ENCODE results near the gene SLC10A7.

The SLC10A7 gene

DNA sequence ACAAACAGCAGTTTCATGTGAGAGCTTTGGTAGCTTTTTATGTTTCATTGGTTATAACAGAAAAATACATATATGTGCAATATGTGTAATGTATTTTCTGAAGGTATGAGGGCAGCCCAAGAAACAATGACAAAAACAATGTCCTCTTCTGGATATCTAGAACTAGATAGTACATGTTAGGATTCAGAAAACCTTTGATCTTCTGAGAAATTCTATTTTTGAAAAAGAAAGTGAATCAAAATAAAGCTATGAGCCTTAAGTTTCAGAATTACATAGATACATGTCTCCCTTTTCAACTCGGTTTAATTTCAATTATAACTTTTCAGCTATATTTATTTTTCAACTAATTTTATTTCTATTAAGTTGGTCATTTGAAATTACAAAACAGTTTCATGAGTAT lies 175.5 kb downstream of the SLC10A7 start:
- Histone ChIP-seq H3K9ac (ENCODE audit: low read depth in 1 of 2, low read length in 2 of 2) (no peak overlapping the region), H3K27ac (ENCODE audit: low read depth, low read length) (no peak overlapping the region), H3K4me1 (ENCODE audit: control insufficient read depth in 1 of 2, insufficient read depth in 2 of 2, low read length in 2 of 2) (no peaks in the 10 kb centered on the region), H3K36me3 (ENCODE audit: control insufficient read depth in 1 of 2, insufficient read depth in 2 of 2, low read length in 2 of 2) (no peaks in the 10 kb centered on the region), H3K27me3 (ENCODE audit: control insufficient read depth in 1 of 2, insufficient read depth in 2 of 2, low read length in 2 of 2) (no peaks in the 10 kb centered on the region), H3K9me3 (ENCODE audit: control insufficient read depth in 1 of 2, low read length in 2 of 2) (no peaks in the 10 kb centered on the region), H3K4me3 (ENCODE audit: low read depth in 1 of 2, low read length in 2 of 2) (no peak overlapping the region)

DNA sequence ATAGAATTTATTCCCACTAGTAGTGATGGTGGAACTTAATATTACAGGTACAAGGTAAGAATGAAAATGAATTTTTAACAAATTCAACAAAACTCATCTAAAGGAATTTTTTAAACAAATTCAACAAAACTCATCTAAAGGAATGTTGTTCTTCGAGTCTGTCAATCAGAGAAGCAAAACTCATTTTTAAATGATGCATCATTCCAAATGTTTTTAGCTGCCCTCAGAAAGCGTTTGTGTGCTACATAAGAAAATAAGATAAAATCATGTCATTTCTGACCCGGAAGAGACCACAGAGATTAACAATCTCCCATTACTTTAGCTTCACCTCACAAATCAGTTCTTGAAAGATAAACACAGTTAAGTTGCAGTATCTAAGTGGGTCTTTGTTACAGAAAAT lies 178.0 kb downstream of the SLC10A7 start:
- Histone ChIP-seq H3K27ac (ENCODE audit: low read depth, low read length) (no peak overlapping the region), H3K27me3 (ENCODE audit: control insufficient read depth in 1 of 2, insufficient read depth in 2 of 2, low read length in 2 of 2) (no peaks in the 10 kb centered on the region), H3K4me1 (ENCODE audit: control insufficient read depth in 1 of 2, insufficient read depth in 2 of 2, low read length in 2 of 2) (no peaks in the 10 kb centered on the region), H3K9ac (ENCODE audit: low read depth in 1 of 2, low read length in 2 of 2) (no peak overlapping the region), H3K9me3 (ENCODE audit: control insufficient read depth in 1 of 2, low read length in 2 of 2) (no peaks in the 10 kb centered on the region), H3K4me3 (ENCODE audit: low read depth in 1 of 2, low read length in 2 of 2) (no peak overlapping the region), H3K36me3 (ENCODE audit: control insufficient read depth in 1 of 2, insufficient read depth in 2 of 2, low read length in 2 of 2) (no peaks in the 10 kb centered on the region)

DNA sequence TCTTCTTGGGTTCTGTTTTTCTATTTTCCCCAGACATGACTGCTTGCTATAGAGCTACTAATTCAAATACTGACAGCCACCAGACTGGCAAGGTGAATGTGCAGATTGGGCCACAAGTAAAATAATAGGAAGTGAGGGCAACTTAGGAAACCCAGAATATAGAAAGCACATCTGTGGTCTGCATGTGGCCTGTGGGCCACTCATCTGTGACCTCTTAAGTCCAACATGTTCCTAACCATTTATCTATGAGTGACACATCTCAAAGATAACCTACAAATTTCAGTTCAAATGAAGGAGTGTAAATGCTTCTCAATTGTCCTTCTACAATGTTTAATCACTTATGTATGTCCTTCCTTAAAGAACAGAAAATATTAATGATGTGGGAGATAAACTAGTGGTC lies 178.5 kb downstream of the SLC10A7 start:
- Histone ChIP-seq H3K4me1 (ENCODE audit: control insufficient read depth in 1 of 2, insufficient read depth in 2 of 2, low read length in 2 of 2) (no peaks in the 10 kb centered on the region), H3K4me3 (ENCODE audit: low read depth in 1 of 2, low read length in 2 of 2) (no peak overlapping the region), H3K27me3 (ENCODE audit: control insufficient read depth in 1 of 2, insufficient read depth in 2 of 2, low read length in 2 of 2) (no peaks in the 10 kb centered on the region), H3K9ac (ENCODE audit: low read depth in 1 of 2, low read length in 2 of 2) (no peak overlapping the region), H3K9me3 (ENCODE audit: control insufficient read depth in 1 of 2, low read length in 2 of 2) (no peaks in the 10 kb centered on the region), H3K27ac (ENCODE audit: low read depth, low read length) (no peak overlapping the region), H3K36me3 (ENCODE audit: control insufficient read depth in 1 of 2, insufficient read depth in 2 of 2, low read length in 2 of 2) (no peaks in the 10 kb centered on the region)

GRCh38 chr4:146342600-146343192 lies 179.0 kb downstream of the SLC10A7 start:
- Histone ChIP-seq H3K4me1 (ENCODE audit: control insufficient read depth in 1 of 2, insufficient read depth in 2 of 2, low read length in 2 of 2) (no peaks in the 10 kb centered on the region), H3K4me3 (ENCODE audit: low read depth in 1 of 2, low read length in 2 of 2) (no peak overlapping the region), H3K27ac (ENCODE audit: low read depth, low read length) (no peak overlapping the region), H3K36me3 (ENCODE audit: control insufficient read depth in 1 of 2, insufficient read depth in 2 of 2, low read length in 2 of 2) (no peaks in the 10 kb centered on the region), H3K9me3 (ENCODE audit: control insufficient read depth in 1 of 2, low read length in 2 of 2) (no peaks in the 10 kb centered on the region), H3K9ac (ENCODE audit: low read depth in 1 of 2, low read length in 2 of 2) (no peak overlapping the region), H3K27me3 (ENCODE audit: control insufficient read depth in 1 of 2, insufficient read depth in 2 of 2, low read length in 2 of 2) (no peaks in the 10 kb centered on the region)

DNA sequence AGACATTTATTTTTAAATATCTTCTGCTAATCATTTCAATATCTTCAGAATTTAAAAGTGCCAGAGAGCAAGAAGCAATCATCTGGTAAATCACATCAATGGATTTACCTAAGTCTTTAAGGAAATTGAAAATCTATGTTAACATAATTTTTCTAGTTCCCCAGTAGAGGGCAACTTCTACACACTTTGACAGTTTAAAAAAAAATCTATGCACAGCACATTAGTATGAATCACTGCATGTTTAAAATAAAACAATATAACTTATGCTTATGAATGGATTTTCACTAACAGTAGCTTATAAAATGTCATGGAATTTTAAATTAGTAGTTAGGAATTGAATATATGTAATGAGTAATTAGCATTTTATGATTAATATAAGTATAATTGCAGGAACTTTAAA lies 180.9 kb downstream of the SLC10A7 start:
- Histone ChIP-seq H3K9me3 (ENCODE audit: control insufficient read depth in 1 of 2, low read length in 2 of 2) (no peaks in the 10 kb centered on the region), H3K27me3 (ENCODE audit: control insufficient read depth in 1 of 2, insufficient read depth in 2 of 2, low read length in 2 of 2) (no peaks in the 10 kb centered on the region), H3K36me3 (ENCODE audit: control insufficient read depth in 1 of 2, insufficient read depth in 2 of 2, low read length in 2 of 2) (no peaks in the 10 kb centered on the region), H3K4me3 (ENCODE audit: low read depth in 1 of 2, low read length in 2 of 2) (no peak overlapping the region), H3K27ac (ENCODE audit: low read depth, low read length) (no peak overlapping the region), H3K4me1 (ENCODE audit: control insufficient read depth in 1 of 2, insufficient read depth in 2 of 2, low read length in 2 of 2) (peaks cover 6 to 10% of the 10 kb centered on the region in 2 donors), H3K9ac (ENCODE audit: low read depth in 1 of 2, low read length in 2 of 2) (no peak overlapping the region)

GRCh38 chr4:146338512-146338911 lies 183.2 kb downstream of the SLC10A7 start:
- Histone ChIP-seq H3K4me3 (ENCODE audit: low read depth in 1 of 2, low read length in 2 of 2) (no peak overlapping the region), H3K27me3 (ENCODE audit: control insufficient read depth in 1 of 2, insufficient read depth in 2 of 2, low read length in 2 of 2) (no peaks in the 10 kb centered on the region), H3K9me3 (ENCODE audit: control insufficient read depth in 1 of 2, low read length in 2 of 2) (no peaks in the 10 kb centered on the region), H3K36me3 (ENCODE audit: control insufficient read depth in 1 of 2, insufficient read depth in 2 of 2, low read length in 2 of 2) (no peaks in the 10 kb centered on the region), H3K9ac (ENCODE audit: low read depth in 1 of 2, low read length in 2 of 2) (no peak overlapping the region), H3K27ac (ENCODE audit: low read depth, low read length) (no peak overlapping the region), H3K4me1 (ENCODE audit: control insufficient read depth in 1 of 2, insufficient read depth in 2 of 2, low read length in 2 of 2) (peaks cover 14 to 21% of the 10 kb centered on the region in 2 donors)

DNA sequence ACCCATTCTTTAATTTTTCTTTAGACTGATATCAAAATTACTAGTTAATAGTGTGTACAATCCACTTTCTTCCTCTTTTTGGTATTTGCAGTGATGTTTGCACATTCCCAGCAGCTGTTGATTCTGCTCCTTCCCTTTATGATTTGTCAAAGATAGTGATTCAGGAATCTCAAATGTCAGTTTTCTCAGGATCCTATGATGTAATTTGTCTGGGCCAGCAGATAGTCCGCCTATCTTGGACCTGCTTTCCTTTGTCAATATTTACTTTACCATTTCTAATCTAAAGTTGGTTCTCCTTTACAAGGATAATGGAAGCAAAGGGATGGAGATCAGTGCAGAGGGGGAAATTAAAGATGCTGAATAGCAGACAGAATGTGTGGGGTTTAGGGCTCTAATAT lies 185.3 kb downstream of the SLC10A7 start:
- H3K27me3 ChIP-seq (ENCODE audit: control insufficient read depth in 1 of 2, insufficient read depth in 2 of 2, low read length in 2 of 2), result no peaks in the 10 kb centered on the region
- no peaks in the 10 kb centered on the region for H3K36me3 ChIP-seq (ENCODE audit: control insufficient read depth in 1 of 2, insufficient read depth in 2 of 2, low read length in 2 of 2)
- no peak overlapping the region for H3K9ac ChIP-seq (ENCODE audit: low read depth in 1 of 2, low read length in 2 of 2)
- H3K4me1 ChIP-seq (ENCODE audit: control insufficient read depth in 1 of 2, insufficient read depth in 2 of 2, low read length in 2 of 2), result peaks cover 15 to 24% of the 10 kb centered on the region in 2 donors
- no peak overlapping the region for H3K4me3 ChIP-seq (ENCODE audit: low read depth in 1 of 2, low read length in 2 of 2)
- no peaks in the 10 kb centered on the region for H3K9me3 ChIP-seq (ENCODE audit: control insufficient read depth in 1 of 2, low read length in 2 of 2)
- no peak overlapping the region for H3K27ac ChIP-seq (ENCODE audit: low read depth, low read length)

- peaks cover 15 to 24% of the 10 kb centered on the region in 2 donors for H3K4me1 ChIP-seq (ENCODE audit: control insufficient read depth in 1 of 2, insufficient read depth in 2 of 2, low read length in 2 of 2)
- H3K9ac ChIP-seq (ENCODE audit: low read depth in 1 of 2, low read length in 2 of 2), result no peak overlapping the region
- no peaks in the 10 kb centered on the region for H3K27me3 ChIP-seq (ENCODE audit: control insufficient read depth in 1 of 2, insufficient read depth in 2 of 2, low read length in 2 of 2)
- no peaks in the 10 kb centered on the region for H3K9me3 ChIP-seq (ENCODE audit: control insufficient read depth in 1 of 2, low read length in 2 of 2)
- H3K4me3 ChIP-seq (ENCODE audit: low read depth in 1 of 2, low read length in 2 of 2), result no peak overlapping the region
- no peaks in the 10 kb centered on the region for H3K36me3 ChIP-seq (ENCODE audit: control insufficient read depth in 1 of 2, insufficient read depth in 2 of 2, low read length in 2 of 2)
- H3K27ac ChIP-seq (ENCODE audit: low read depth, low read length), result no peak overlapping the region
Observed at GRCh38 chr4:146335763-146336409, 185.9 kb downstream of the SLC10A7 start.

- Histone ChIP-seq H3K27ac (ENCODE audit: low read depth, low read length) (no peak overlapping the region), H3K36me3 (ENCODE audit: control insufficient read depth in 1 of 2, insufficient read depth in 2 of 2, low read length in 2 of 2) (no peaks in the 10 kb centered on the region), H3K9ac (ENCODE audit: low read depth in 1 of 2, low read length in 2 of 2) (no peak overlapping the region), H3K9me3 (ENCODE audit: control insufficient read depth in 1 of 2, low read length in 2 of 2) (no peaks in the 10 kb centered on the region), H3K4me3 (ENCODE audit: low read depth in 1 of 2, low read length in 2 of 2) (no peak overlapping the region), H3K4me1 (ENCODE audit: control insufficient read depth in 1 of 2, insufficient read depth in 2 of 2, low read length in 2 of 2) (peaks cover 15 to 24% of the 10 kb centered on the region in 2 donors), H3K27me3 (ENCODE audit: control insufficient read depth in 1 of 2, insufficient read depth in 2 of 2, low read length in 2 of 2) (no peaks in the 10 kb centered on the region)
Observed at GRCh38 chr4:146334862-146335449, 186.8 kb downstream of the SLC10A7 start.

DNA sequence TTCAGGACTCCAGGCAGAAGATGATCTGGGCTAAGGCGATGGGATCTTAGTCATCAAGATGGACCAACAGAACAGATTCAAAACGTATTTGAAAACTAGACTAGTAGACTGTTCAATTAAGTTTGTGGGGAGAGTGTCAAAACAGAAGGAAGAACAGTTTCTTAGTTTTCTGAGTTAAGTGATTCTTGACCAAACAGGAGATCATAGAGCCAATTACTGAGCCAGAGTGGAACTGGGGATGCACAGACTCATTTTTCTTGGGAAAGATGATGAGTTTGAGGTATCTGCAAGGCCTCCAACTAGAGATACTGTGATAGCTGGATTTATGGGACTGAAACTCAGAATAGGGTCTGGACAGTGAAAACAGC lies 187.9 kb downstream of the SLC10A7 start:
- Histone ChIP-seq H3K9ac (ENCODE audit: low read depth in 1 of 2, low read length in 2 of 2) (no peak overlapping the region), H3K9me3 (ENCODE audit: control insufficient read depth in 1 of 2, low read length in 2 of 2) (no peaks in the 10 kb centered on the region), H3K36me3 (ENCODE audit: control insufficient read depth in 1 of 2, insufficient read depth in 2 of 2, low read length in 2 of 2) (no peaks in the 10 kb centered on the region), H3K27ac (ENCODE audit: low read depth, low read length) (no peak overlapping the region), H3K4me1 (ENCODE audit: control insufficient read depth in 1 of 2, insufficient read depth in 2 of 2, low read length in 2 of 2) (peaks cover 15 to 24% of the 10 kb centered on the region in 2 donors), H3K27me3 (ENCODE audit: control insufficient read depth in 1 of 2, insufficient read depth in 2 of 2, low read length in 2 of 2) (no peaks in the 10 kb centered on the region), H3K4me3 (ENCODE audit: low read depth in 1 of 2, low read length in 2 of 2) (peak overlapping the region; percentile 33 to 39)

Data from duodenal mucosa (tissue), 2 donors.